NCI-H1694 treated with DMSO at 0.1 percent for 48 hours (cell line): Measurements from ENCODE around the gene MIDN.
"Not testable (repeated sequence)": the region's sequence is repeated elsewhere in the genome, so short reads cannot be mapped to it uniquely, and the experiment has no call there.

Experiments
- DNase-seq: peaks from one replicate; lab custom pipeline; 2025; lab: John Stamatoyannopoulos, UW

The MIDN gene

GRCh38 chr19:1246265-1247087, 1.9 kb upstream of the MIDN start:
- DNase-seq = not testable (repeated sequence)

GRCh38 chr19:1247748-1248138, 640 bp upstream of the MIDN start:
- no peak for DNase-seq

- peak; percentile 36 for DNase-seq
These were observed 459 bp downstream of the MIDN start for GRCh38 chr19:1248786-1249297.

- DNase-seq = peak; percentile 82
These were observed 1.1 kb downstream of the MIDN start for GRCh38 chr19:1249298-1249989.

GRCh38 chr19:1249990-1250436, 1.6 kb downstream of the MIDN start:
- no peak for DNase-seq

GRCh38 chr19:1250437-1251260, 2.3 kb downstream of the MIDN start:
- peak; percentile 26 for DNase-seq

GRCh38 chr19:1251330-1252220, 3.2 kb downstream of the MIDN start:
- DNase-seq = peak; percentile 7

- no peak for DNase-seq
These were observed 3.9 kb downstream of the MIDN start for GRCh38 chr19:1252221-1252820.

GRCh38 chr19:1252821-1253513, 4.6 kb downstream of the MIDN start:
- DNase-seq = peak; percentile 57

GRCh38 chr19:1253514-1254080, 5.2 kb downstream of the MIDN start:
- no peak for DNase-seq

- DNase-seq = no peak
These were observed 5.7 kb downstream of the MIDN start for GRCh38 chr19:1254081-1254527.

- DNase-seq = no peak
These were observed 6.3 kb downstream of the MIDN start for GRCh38 chr19:1254530-1255185.

- no peak for DNase-seq
These were observed 7.1 kb downstream of the MIDN start for GRCh38 chr19:1255186-1256161.

- DNase-seq = no peak
These were observed 8.5 kb downstream of the MIDN start for GRCh38 chr19:1256646-1257474.

GRCh38 chr19:1257475-1258162, 9.2 kb downstream of the MIDN start:
- no peak for DNase-seq

- DNase-seq = no peak
These were observed 9.7 kb downstream of the MIDN start for GRCh38 chr19:1258163-1258492.
